Karpas-422 (cell line): ENCODE data around the gene P4HA2. TPM values are rescaled to one million over a fixed set of nuclear protein-coding genes. Genes with fewer than 3 reads are reported as not detected.

Experiments used
- DNase-seq: peaks from one replicate; pipeline ENCODE4 v3.0.0-alpha.2; 2015
- H2AFZ ChIP-seq: fragments of 200-600 bp; sonication (generic); 2 replicates; pipeline ENCODE4 v1.6.1; 2014; ENCODE audit warnings: antibody characterized with exemption, low read length, mixed read lengths
- H3K27ac ChIP-seq: fragments of 200-600 bp; sonication (generic); 2 replicates; pipeline ENCODE4 v1.5.1; 2014; ENCODE audit warnings: mild to moderate bottlenecking, low read length, moderate library complexity
- H3K27me3 ChIP-seq: fragments of 200-600 bp; sonication (generic); 2 replicates; pipeline ENCODE4 v1.6.1; 2014; ENCODE audit warnings: low read length, mixed read lengths
- H3K36me3 ChIP-seq: fragments of 200-600 bp; sonication (generic); 2 replicates; pipeline ENCODE4 v1.6.1; 2014; ENCODE audit warnings: low read length, mixed read lengths; ENCODE audit not compliant: insufficient read depth
- H3K4me1 ChIP-seq: fragments of 200-600 bp; sonication (generic); 2 replicates; pipeline ENCODE4 v1.6.1; 2014; ENCODE audit warnings: mild to moderate bottlenecking, low read length, mixed read lengths
- H3K4me2 ChIP-seq: fragments of 200-600 bp; sonication (generic); 2 replicates; pipeline ENCODE4 v1.6.1; 2014; ENCODE audit warnings: low read length, low read depth, mild to moderate bottlenecking; ENCODE audit not compliant: poor library complexity, severe bottlenecking
- H3K4me3 ChIP-seq: fragments of 200-600 bp; sonication (generic); 2 replicates; pipeline ENCODE4 v1.5.1; 2014; ENCODE audit warnings: mild to moderate bottlenecking, antibody characterized with exemption, low read length, mixed read lengths
- H3K79me2 ChIP-seq: fragments of 200-600 bp; sonication (generic); 2 replicates; pipeline ENCODE4 v1.6.1; 2014; ENCODE audit warnings: mild to moderate bottlenecking, low read length, mixed read lengths
- H3K9ac ChIP-seq: fragments of 200-600 bp; sonication (generic); 2 replicates; pipeline ENCODE4 v1.6.0; 2014; ENCODE audit warnings: low read length
- H3K9me2 ChIP-seq: fragments of 200-600 bp; sonication (generic), shearing (Covaris generic); replicated peaks from 2 replicates; pipeline ENCODE4 v1.6.0; 2014; ENCODE audit warnings: mild to moderate bottlenecking, low read length, moderate library complexity; ENCODE audit not compliant: insufficient read depth
- H3K9me3 ChIP-seq: fragments of 300-700, 200-600 bp; sonication (generic); 2 replicates; pipeline ENCODE4 v1.6.1; 2014; ENCODE audit warnings: low read length, mixed read lengths
- H4K20me1 ChIP-seq: fragments of 200-600 bp; sonication (generic); 2 replicates; pipeline ENCODE4 v1.6.1; 2014; ENCODE audit warnings: mild to moderate bottlenecking, antibody characterized with exemption, low read length, low read depth; ENCODE audit not compliant: insufficient read depth
- total RNA-seq: library from RNA; depleted of rRNA; stranded (reverse); fragments of >200 nt; shearing (Covaris generic); gene quantifications from 2 replicates; pipeline ENCODE4 v1.2.3, GENCODE V29; 2014; ENCODE audit warnings: low replicate concordance

The P4HA2 gene
- total RNA-seq, 1 experiment from 2014 or later, result not detected

DNA sequence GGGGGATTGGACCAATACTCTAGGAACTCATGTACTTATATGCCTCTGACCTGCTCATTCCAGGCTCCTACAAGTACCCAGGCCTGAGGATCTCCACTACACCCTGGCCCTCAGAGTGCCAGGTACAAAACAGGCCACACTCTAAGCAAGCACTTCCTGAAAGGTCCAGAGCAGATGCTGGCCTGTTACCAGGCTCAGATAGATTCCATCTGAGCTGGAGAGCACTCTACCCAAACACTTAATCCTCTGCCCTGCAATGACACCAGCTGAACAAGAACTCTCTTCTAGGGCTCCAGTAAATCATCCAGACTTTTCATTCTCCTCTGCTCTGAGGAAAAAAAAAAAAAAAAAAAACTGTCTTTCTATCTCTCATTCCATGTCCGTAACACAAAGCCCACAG, 2.9 kb downstream of the P4HA2 start:
- no peaks in the 10 kb centered on the region for H4K20me1 ChIP-seq
- DNase-seq, result no peak
- H3K9me3 ChIP-seq, result no peaks in the 10 kb centered on the region
- no peaks in the 10 kb centered on the region for H3K36me3 ChIP-seq
- no peak overlapping the region for H3K4me2 ChIP-seq
- H3K27ac ChIP-seq, result no peak overlapping the region
- no peak overlapping the region for H3K4me3 ChIP-seq
- H3K79me2 ChIP-seq, result no peaks in the 10 kb centered on the region
- H3K9ac ChIP-seq, result no peak overlapping the region
- H3K27me3 ChIP-seq, result no peaks in the 10 kb centered on the region
- no peak overlapping the region for H2AFZ ChIP-seq
- H3K4me1 ChIP-seq, result peaks cover 11% of the 10 kb centered on the region
- no peaks in the 10 kb centered on the region for H3K9me2 ChIP-seq

DNA sequence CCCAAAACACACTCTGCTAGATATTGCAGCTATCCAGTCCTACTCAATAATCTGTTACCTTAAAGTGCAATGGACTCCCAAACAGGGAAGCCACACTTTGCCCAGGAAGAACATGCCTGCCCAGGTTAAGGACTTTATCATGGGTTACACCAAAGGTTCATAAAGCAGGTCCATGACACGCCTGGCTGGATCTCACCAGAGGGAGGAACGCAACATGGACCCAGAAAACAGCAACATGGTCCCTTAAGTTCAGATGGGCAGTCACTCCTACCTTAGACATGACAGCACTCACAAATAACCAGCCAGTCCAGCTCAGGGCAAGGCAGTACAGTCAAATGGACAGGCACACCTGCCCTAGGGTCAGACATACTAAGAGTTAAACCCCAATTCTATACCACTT, 3.8 kb downstream of the P4HA2 start:
- H3K36me3 ChIP-seq, result no peaks in the 10 kb centered on the region
- H3K4me1 ChIP-seq, result peaks cover 11% of the 10 kb centered on the region
- DNase-seq, result no peak
- no peak overlapping the region for H3K4me2 ChIP-seq
- H3K4me3 ChIP-seq, result no peak overlapping the region
- H2AFZ ChIP-seq, result no peak overlapping the region
- no peaks in the 10 kb centered on the region for H3K27me3 ChIP-seq
- no peaks in the 10 kb centered on the region for H3K79me2 ChIP-seq
- no peak overlapping the region for H3K9ac ChIP-seq
- H3K9me2 ChIP-seq, result no peaks in the 10 kb centered on the region
- H4K20me1 ChIP-seq, result no peaks in the 10 kb centered on the region
- no peak overlapping the region for H3K27ac ChIP-seq
- H3K9me3 ChIP-seq, result no peaks in the 10 kb centered on the region

DNA sequence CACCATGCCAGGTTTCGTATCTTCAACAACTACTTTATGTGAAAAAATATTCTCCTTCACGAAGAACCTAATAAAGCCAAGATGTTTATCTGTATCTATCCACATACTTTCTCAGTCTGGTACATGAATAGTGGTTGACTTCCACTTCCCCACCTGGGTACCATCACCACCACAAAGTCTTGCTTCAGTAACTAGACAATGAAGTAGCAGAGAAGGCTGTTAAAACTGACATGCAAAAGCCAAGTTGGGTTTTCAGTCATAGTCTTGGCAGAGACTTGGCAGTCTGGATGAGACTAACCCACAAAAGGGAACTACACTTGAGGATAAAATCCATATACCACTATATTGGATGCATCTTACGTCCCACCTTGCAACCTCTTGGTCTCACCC, 5.0 kb downstream of the P4HA2 start:
- no peak overlapping the region for H3K9ac ChIP-seq
- DNase-seq, result no peak
- no peaks in the 10 kb centered on the region for H3K27me3 ChIP-seq
- H3K9me3 ChIP-seq, result no peaks in the 10 kb centered on the region
- peaks cover 11% of the 10 kb centered on the region for H3K4me1 ChIP-seq
- H4K20me1 ChIP-seq, result no peaks in the 10 kb centered on the region
- H3K9me2 ChIP-seq, result no peaks in the 10 kb centered on the region
- no peak overlapping the region for H3K4me3 ChIP-seq
- no peak overlapping the region for H3K4me2 ChIP-seq
- peak overlapping the region; percentile 20; the same call in 1 of the 2 replicates for H3K27ac ChIP-seq
- no peaks in the 10 kb centered on the region for H3K36me3 ChIP-seq
- H3K79me2 ChIP-seq, result no peaks in the 10 kb centered on the region
- no peak overlapping the region for H2AFZ ChIP-seq

DNA sequence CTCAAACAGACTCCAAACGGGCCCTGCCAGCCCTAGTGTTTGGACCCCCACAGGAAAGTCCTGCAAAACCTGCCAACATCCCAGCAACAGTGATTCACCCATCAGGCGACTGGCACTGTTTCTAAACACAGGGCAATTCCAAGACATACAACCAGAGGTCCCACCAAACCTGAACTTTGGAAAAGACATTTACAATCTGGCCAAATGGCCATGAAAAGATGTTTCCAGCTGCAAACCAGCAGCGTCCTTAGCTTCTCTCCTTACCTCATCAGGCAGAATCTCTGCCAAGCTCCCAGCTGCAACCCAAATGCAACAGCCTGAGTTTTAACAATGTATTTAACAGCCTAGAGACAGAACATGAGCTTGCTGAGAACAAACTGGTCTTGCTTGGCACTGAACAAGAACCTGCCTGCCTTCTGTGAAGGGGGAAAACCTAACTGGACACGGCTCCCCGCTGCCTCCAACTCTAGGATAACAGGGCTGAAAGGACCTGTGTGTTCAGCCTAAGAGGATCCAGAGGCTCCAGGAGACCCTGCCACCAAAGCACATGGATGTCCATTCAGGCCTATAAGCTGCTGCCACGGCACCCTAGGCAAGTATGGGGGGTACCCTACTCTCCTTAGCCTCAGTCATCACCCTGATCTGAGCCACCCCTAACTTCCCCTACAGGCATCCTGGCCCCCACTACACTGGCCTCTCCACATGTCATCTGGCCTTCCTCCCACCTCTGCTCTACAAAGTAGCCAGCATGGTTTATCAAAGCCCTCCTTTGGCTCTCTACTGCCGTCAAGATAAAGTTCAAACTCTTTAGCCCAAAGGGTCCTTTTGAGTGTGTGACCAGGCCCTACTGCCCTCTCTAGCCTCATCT, 5.6 kb downstream of the P4HA2 start:
- no peak for DNase-seq
- no peaks in the 10 kb centered on the region for H3K36me3 ChIP-seq
- peaks cover 11% of the 10 kb centered on the region for H3K4me1 ChIP-seq
- H3K27me3 ChIP-seq, result no peaks in the 10 kb centered on the region
- H3K9ac ChIP-seq, result no peak overlapping the region
- peak overlapping the region; percentile 20; the same call in 1 of the 2 replicates for H3K27ac ChIP-seq
- no peak overlapping the region for H3K4me2 ChIP-seq
- H3K79me2 ChIP-seq, result no peaks in the 10 kb centered on the region
- H4K20me1 ChIP-seq, result no peaks in the 10 kb centered on the region
- no peak overlapping the region for H2AFZ ChIP-seq
- H3K4me3 ChIP-seq, result no peak overlapping the region
- H3K9me3 ChIP-seq, result no peaks in the 10 kb centered on the region
- H3K9me2 ChIP-seq, result no peaks in the 10 kb centered on the region

DNA sequence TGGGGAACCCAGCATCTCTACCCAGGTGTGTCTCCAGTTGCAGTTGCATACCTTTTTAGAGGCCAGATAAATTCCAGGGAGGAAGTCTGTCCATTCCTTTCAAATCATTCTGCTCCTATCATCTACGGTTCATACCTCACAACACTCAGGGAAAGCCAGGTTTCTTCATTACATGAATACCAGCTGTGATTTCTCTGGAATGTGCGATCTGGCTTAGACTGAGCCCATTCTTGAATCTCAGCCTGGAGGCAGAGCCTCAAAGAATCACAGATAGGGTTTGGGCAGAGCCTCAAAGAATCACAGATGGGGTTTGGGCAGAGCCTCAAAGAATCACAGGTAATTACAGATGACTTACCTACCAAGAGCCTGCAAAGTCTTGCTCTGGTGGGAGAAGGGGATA, 7.2 kb downstream of the P4HA2 start:
- H3K27me3 ChIP-seq, result no peaks in the 10 kb centered on the region
- no peaks in the 10 kb centered on the region for H4K20me1 ChIP-seq
- H3K4me1 ChIP-seq, result peaks cover 11% of the 10 kb centered on the region
- DNase-seq, result no peak
- no peaks in the 10 kb centered on the region for H3K36me3 ChIP-seq
- no peak overlapping the region for H3K27ac ChIP-seq
- H3K79me2 ChIP-seq, result no peaks in the 10 kb centered on the region
- H3K4me3 ChIP-seq, result no peak overlapping the region
- H3K9ac ChIP-seq, result no peak overlapping the region
- no peak overlapping the region for H2AFZ ChIP-seq
- no peaks in the 10 kb centered on the region for H3K9me2 ChIP-seq
- H3K9me3 ChIP-seq, result no peaks in the 10 kb centered on the region
- no peak overlapping the region for H3K4me2 ChIP-seq

DNA sequence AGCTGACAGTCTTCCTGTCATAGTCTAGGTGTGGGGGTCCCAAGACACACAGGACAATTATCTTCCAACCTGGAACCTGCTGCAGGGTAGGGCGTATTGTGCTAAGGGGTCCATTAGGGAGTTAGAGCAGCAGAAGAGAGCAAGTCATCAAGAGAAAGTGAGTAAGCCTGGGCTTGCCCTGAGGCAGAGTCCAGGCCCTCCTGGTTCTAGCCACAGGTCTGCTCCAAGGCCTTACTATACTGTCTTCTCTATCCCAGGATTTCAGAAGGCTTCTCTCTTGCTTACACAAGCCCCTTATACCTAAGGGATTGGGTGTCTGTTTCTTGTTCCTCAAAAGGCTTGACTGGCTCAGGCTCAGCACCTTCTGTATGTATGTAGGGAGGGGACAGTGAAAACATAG, 7.7 kb downstream of the P4HA2 start:
- no peak overlapping the region for H2AFZ ChIP-seq
- no peak overlapping the region for H3K4me3 ChIP-seq
- no peak overlapping the region for H3K4me2 ChIP-seq
- no peaks in the 10 kb centered on the region for H4K20me1 ChIP-seq
- peaks cover 11% of the 10 kb centered on the region for H3K4me1 ChIP-seq
- H3K9ac ChIP-seq, result no peak overlapping the region
- no peaks in the 10 kb centered on the region for H3K9me3 ChIP-seq
- H3K27ac ChIP-seq, result no peak overlapping the region
- H3K27me3 ChIP-seq, result no peaks in the 10 kb centered on the region
- no peak for DNase-seq
- H3K79me2 ChIP-seq, result no peaks in the 10 kb centered on the region
- H3K9me2 ChIP-seq, result no peaks in the 10 kb centered on the region
- H3K36me3 ChIP-seq, result no peaks in the 10 kb centered on the region

DNA sequence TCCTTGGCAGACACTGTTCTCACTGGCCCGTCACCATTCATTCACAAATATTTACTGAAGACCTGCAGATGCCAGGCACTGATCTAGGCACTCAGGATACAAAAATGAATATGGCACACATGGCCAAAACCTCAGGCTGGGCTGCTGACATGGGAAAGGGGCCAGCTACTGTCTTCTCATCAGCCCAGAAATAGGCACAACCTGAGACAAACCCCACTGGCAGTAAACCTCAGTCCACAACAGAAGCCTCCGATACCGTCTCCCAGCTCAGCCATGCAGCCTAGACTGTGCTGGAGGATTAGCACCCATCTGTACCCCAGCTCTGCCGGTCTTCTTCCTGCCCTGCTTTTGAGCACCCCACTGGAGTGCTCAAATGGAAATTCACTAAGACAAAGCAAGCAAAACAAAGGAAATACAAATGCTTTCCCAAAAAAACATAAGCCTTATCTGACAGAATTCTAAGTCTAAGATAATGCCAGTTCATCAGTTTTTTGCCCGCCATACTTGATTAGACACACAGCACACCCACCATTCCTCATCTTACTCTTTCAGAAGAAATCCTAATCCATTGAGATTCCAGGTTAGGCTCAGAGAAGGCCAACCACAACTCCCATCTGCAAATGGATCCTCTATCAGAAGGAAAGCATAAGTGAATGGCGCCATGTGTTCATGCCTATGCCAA, 8.2 kb downstream of the P4HA2 start:
- no peaks in the 10 kb centered on the region for H3K9me2 ChIP-seq
- H3K79me2 ChIP-seq, result no peaks in the 10 kb centered on the region
- H3K36me3 ChIP-seq, result no peaks in the 10 kb centered on the region
- H4K20me1 ChIP-seq, result no peaks in the 10 kb centered on the region
- H3K9me3 ChIP-seq, result no peaks in the 10 kb centered on the region
- DNase-seq, result no peak
- peaks cover 11% of the 10 kb centered on the region for H3K4me1 ChIP-seq
- no peak overlapping the region for H3K9ac ChIP-seq
- H3K4me2 ChIP-seq, result no peak overlapping the region
- H3K4me3 ChIP-seq, result no peak overlapping the region
- no peak overlapping the region for H3K27ac ChIP-seq
- H2AFZ ChIP-seq, result no peak overlapping the region
- H3K27me3 ChIP-seq, result no peaks in the 10 kb centered on the region

DNA sequence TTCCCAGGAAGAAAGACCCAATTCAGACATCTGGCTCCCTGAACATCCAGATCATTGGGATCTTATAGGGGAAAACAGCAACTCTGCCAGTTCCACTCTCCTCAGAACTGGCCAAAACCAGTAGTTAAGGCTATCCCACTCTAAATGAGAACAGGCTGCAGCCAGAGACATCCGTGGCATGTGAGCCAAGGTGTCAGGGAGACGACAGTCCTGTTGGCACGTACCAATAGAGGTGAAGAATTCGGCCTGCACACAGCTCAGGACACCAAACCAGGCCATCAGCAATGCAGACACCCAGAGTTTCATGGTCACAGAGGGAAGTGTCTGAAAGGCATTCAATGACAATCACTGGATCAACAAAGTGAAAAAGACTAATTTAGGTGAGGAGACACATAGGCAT, 9.3 kb downstream of the P4HA2 start:
- no peak for DNase-seq
- Histone ChIP-seq H3K27me3 (no peaks in the 10 kb centered on the region), H2AFZ (no peak overlapping the region), H3K9ac (no peak overlapping the region), H3K9me2 (no peaks in the 10 kb centered on the region), H4K20me1 (no peaks in the 10 kb centered on the region), H3K36me3 (no peaks in the 10 kb centered on the region), H3K9me3 (no peaks in the 10 kb centered on the region), H3K79me2 (no peaks in the 10 kb centered on the region), H3K4me2 (no peak overlapping the region), H3K27ac (no peak overlapping the region), H3K4me3 (no peak overlapping the region), H3K4me1 (peaks cover 11% of the 10 kb centered on the region)
